ENCODE measurements around the gene PIP4P1. TPM values are rescaled to one million over a fixed set of nuclear protein-coding genes. Genes with fewer than 3 reads are reported as not detected.

The PIP4P1 gene
- total and polyA plus RNA-seq, 9 of the 15 experiments (the other 6 are each of a cell fraction or from before 2014, with no cell fraction given), result 5.3 to 20.9 (median 10.7) TPM

GRCh38 chr14:20415782-20416206, 45.4 kb downstream of the PIP4P1 start:
- ATAC-seq, result peak; percentile 76
- Histone ChIP-seq H3K4me3 (no peak overlapping the region), H3K27me3 (ENCODE audit: control insufficient read depth in 2 of 2, insufficient read depth in 2 of 2, low read length in 2 of 2) (no peaks in the 10 kb centered on the region), H3K4me2 (ENCODE audit: insufficient read depth, low read length) (no peak overlapping the region), H4K20me1 (replicated peaks; ENCODE audit: control insufficient read depth, insufficient read depth, low read length) (no peaks in the 10 kb centered on the region), H2AFZ (ENCODE audit: low read depth, low read length) (peak overlapping the region; percentile 90), H3K9ac (ENCODE audit: insufficient read depth in 1 of 2, low read depth in 2 of 2, low read length in 2 of 2) (no peak overlapping the region), H3K9me3 (replicated peaks; ENCODE audit: control insufficient read depth, insufficient read depth, low read depth, low read length) (no peaks in the 10 kb centered on the region), H3K36me3 (ENCODE audit: control insufficient read depth, insufficient read depth, low read length) (no peaks in the 10 kb centered on the region), H3K4me1 (replicated peaks in 1 of 2; ENCODE audit: control insufficient read depth in 2 of 2, insufficient read depth in 2 of 2, low read length in 2 of 2) (peaks cover 6 to 13% of the 10 kb centered on the region in 2 experiments; a peak in 4 of 5 replicates), H3K27ac (ENCODE audit: extremely low read depth, low read depth, low read length) (no peak overlapping the region), H3K9me1 (ENCODE audit: control insufficient read depth, insufficient read depth, low read length) (no peaks in the 10 kb centered on the region), H3K79me2 (ENCODE audit: control insufficient read depth, insufficient read depth, low read length) (no peaks in the 10 kb centered on the region; the same call in none of the 3 replicates)
- POLR2A ChIA-PET, result interaction anchor here (0.6 to 1.0 kb wide), 3 partner anchors 9 to 54 kb away, joined by 3 to 4 read pairs (median 3); partner anchors contain the start of genes PIP4P1 and PNP
- DNase-seq (ENCODE audit: extremely low read depth in 1 of 4, low spot score in 3 of 4), result peak; percentile 28 to 70 (median 39)
- CTCF ChIA-PET (ENCODE audit: low intra/inter-chr PET ratio), result interaction anchor here (1.7 kb wide), 1 partner anchor 193 kb away, joined by 5 read pairs; no protein-coding TSS in a partner anchor
- BruUV-seq (replicated peaks), result no TSS peak
- in situ Hi-C loops (cut with MboI) (loop anchor here (10.0 kb wide), 1 partner anchor 189 kb away; no protein-coding TSS in a partner anchor), intact Hi-C loops (cut with micrococcal nuclease) (loop anchor here (2.0 kb wide), 1 partner anchor 191 kb away; no protein-coding TSS in a partner anchor)
- 4% methylated on average over 3 of the region's 3 CpGs for WGBS (ENCODE audit: insufficient coverage, low coverage, missing lambda C conversion rate)
- FAIRE-seq, result peak; percentile 91
- TF ChIP-seq REST (IDR thresholded peaks at IDR 0.05; ENCODE audit: borderline replicate concordance) (peak; percentile 32; the same call in 1 of the 2 replicates), REST (CRISPR knock-in tag; IDR thresholded peaks at IDR 0.05; ENCODE audit: low read depth) (no peak), NFE2 (IDR thresholded peaks at IDR 0.05; ENCODE audit: low read depth) (peak; percentile 48; the same call in 1 of the 2 replicates), PRDM10 (IDR thresholded peaks at IDR 0.05; ENCODE audit: partially characterized antibody) (peak; percentile 84), CTCF (IDR thresholded peaks at IDR 0.05 in 2 of 3, conservative IDR thresholded peaks at IDR 0.05 in 1 of 3; ENCODE audit: insufficient read depth in 2 of 3, low read depth in 1 of 3, low read length in 3 of 3) (peak; percentile 52 to 69 (median 67); a peak in 5 of 6 replicates), ZBTB26 (CRISPR knock-in tag; IDR thresholded peaks at IDR 0.05) (no peak)
